GM19452 (cell line): ENCODE measurements around the gene SLC25A21.
"Not testable (repeated sequence)": the region's sequence is repeated elsewhere in the genome, so short reads cannot be mapped to it uniquely, and the experiment has no call there.

ENCODE experiments used
- ATAC-seq: cut with Tn5 transposase; IDR thresholded peaks from one replicate; pipeline ENCODE4 v1.9.1; 2021; ENCODE audit not compliant: unreplicated experiment

SLC25A21 gene

DNA sequence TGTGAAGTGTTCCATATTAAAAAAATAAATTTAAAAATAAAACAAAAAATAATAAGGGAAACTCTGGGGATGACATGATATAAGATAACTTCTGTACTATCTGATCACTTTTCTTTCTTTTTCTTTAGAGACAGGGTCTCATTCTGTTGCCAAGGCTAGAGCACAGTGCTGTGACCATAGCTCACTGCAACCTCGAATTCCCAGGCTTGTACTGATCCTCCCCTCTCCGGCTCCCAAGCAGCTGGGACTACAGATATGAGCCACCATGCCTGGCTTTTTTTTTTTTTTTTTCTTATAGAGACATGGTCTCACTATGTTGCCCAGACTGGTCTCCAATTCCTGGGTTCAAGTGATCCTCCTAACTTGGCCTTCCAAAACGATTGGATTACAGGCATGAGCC is 14.9 kb upstream of the SLC25A21 start:
- ATAC-seq, result no peak

DNA sequence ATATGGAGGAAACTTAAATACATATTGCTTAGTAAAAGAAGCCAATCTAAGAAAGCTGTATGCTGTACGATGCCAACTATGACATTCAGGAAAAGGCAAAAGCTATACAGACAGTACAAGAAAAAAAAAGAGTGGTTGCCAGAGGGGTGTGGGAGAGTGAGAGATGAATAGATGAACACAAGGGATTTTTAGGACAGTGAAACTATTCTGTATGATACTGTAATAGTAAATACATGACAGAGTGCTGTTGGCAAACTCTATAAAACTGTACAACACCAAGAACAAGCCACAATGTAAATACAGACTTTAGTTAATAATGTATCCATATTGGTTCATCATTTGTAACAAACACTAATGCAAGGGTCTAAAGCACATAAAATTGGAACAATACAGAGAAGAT is 14.5 kb upstream of the SLC25A21 start:
- ATAC-seq, result no peak

DNA sequence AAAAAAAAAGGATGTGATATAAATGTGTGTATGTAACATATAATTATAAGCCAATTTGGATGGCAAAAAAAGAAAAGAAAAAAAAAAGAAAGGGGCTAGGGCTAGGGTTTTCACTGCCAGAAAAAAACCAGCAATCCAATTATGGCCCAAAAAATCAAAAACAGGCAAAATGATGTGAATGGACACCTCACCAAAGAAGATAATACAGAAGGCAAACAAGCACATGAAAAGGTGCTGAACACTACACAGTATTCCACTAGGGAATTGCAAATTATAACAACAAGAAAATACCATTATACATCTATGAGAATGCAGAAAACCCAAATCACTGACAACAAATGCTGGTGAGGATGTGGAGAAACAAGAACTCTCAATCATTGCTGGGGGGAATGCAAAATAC is 13.3 kb upstream of the SLC25A21 start:
- no peak for ATAC-seq

DNA sequence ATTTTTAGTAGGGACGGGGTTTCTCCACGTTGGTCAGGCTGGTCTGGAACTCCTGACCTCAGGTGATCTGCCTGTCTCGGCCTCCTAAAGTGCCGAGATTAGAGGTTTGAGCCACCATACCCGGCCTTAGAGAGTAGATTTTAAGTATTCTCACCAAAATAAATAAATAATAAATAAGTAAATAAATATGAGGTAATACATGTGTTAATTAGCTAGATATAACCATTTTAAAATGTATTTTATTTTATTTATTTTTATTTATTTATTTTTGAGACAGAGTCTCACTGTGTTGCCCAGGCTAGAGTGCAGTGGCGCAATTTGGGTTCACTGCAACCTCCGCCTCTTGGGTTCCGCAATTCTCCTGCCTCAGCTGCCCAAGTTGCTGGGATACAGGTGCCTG is 12.1 kb upstream of the SLC25A21 start:
- ATAC-seq, result not testable (repeated sequence)

DNA sequence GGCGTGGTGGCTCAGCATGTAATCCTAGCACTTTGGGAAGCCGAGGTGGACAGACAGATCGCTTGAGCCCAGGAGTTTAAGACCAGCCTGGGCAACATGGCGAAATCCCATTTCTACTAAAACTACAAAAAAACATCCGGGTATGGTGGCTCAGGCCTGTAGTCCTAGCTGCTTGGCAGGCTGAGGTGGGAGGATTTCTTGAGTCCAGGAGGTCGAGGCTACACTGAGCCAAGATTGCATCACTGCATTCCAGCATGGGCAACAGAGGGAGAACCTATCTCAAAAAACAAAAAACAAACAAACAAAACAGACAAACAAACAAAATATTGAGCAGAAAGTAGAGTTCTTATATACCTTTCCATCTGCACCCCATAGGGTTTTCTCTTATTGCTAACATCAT is 9.0 kb upstream of the SLC25A21 start:
- no peak for ATAC-seq

DNA sequence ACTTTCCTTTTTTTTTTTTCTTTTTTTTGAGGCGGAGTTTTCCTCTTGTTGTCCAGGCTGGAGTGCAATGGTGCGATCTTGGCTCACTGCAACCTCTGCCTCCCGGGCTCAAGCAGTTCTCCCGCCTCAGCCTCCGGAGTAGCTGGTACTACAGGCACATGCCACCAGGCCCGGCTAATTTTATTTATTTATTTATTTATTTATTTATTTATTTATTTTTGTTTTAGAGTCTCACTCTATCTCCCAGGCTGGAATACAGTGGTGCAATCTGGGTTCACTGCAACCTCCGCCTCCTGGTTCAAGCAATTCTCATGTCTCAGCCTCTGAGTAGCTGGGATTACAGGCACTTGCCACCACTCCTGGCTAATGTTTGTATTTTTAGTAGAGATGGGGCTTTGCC is 8.5 kb upstream of the SLC25A21 start:
- not testable (repeated sequence) for ATAC-seq

DNA sequence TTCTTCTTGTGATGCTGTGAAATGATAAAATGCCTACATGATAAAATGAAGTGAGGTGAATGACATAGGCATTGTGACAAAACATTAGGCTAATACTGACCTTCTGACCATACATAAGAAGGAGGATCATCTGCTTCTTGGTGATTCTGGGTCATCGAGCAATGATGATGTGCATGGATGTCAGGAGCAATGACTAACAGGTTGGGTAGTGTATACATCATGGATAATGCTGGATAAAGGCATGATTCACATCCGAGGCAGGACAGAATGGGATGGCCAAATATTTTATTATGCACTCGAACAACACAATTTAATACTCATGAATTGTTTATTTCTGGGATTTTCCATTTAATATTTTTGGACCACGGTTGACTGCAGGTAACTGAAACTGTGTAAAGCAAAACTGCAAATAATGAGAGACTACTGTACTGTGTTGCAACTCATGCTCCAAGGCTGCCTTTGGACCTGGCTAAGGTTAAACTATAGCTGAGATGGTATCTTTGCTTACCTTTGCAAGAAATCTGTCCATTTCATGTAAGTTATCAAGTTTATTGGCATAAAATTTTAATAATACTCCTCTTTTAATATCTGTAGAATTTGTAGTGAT is 7.6 kb upstream of the SLC25A21 start:
- ATAC-seq, result no peak

DNA sequence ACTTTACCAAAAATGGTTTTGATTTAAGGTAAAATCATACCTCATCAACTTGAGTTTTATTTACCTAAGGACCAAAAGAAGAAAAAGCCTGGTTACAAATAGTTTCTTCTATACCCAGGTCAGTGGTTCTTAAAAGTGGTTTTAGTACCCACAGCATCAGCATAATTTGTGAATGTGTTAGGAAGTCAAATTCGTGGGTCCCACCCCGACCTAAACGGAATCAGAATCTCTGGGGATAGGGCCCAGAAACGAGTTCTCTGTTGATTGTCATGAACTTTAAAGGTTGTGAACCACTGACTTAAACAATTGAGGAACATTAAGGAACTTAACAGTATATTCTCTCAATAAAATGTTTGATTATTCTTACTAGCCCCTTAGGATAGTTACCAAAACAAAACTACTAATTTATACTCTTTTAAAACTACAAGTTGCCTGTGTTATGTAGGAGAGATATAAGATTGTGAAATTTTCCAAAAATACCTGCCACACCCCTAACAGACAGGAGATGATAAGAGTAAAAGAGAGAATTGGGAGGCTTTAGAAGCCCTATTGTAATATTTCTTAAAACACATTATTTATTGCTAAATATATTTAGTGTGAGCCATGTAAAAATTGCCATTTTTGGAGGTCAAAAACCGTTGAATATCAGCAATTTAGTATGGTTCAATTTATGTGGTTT is 669 bp upstream of the SLC25A21 start:
- ATAC-seq, result no peak

DNA sequence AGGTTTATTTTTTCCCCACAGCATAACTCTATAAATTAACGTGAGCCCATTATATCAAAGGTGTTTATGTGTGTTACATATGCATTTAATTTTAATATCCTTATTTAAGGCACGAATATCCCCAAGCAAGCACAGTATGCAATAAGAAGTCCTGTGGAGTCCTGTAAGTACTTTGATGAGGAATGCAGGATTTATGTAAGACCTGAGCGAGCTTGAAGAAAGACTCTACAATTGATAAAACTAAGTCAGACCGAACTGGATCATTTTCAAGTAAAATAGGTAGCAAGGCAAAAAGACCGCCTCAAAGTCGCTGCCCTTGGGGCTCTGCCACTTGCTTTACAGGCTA is 755 bp downstream of the SLC25A21 start:
- no peak for ATAC-seq

DNA sequence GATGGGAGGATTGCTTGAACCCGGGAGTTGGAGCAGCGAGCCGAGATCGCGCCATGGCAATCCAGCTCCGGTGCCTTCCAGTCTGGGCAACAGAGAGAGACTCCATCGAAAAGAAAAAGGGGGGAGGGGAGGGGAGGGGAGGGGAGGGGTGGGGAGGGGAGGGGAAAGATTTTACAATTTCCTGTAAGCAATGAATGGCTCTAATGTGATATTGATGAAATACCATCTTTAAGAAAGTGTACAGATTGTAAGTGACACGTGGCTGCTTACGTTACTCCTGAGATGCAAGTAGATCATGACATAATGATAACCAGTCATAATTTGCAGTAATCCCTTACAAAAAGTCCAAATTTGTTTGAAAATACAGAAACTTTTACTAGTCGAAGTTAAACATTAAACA is 1.4 kb downstream of the SLC25A21 start:
- ATAC-seq, result no peak

DNA sequence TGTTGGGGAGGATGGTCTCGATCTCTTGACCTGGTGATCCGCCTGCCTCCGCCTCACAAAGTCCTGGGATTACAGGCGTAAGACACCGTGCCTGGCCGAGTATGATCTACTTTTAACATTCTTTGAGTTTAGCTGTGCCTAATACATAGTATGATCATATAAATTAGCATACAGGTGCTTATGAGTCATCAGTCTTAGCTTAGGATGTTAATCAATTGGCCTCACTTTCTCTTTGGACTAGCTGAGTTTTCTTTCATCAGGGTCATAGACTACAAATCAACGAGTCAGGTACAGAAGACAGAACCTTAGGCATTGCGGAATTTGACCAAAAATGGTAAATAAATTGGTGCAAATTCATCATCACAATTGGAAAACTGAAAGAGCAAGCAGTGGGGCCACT is 2.2 kb downstream of the SLC25A21 start:
- ATAC-seq, result no peak

DNA sequence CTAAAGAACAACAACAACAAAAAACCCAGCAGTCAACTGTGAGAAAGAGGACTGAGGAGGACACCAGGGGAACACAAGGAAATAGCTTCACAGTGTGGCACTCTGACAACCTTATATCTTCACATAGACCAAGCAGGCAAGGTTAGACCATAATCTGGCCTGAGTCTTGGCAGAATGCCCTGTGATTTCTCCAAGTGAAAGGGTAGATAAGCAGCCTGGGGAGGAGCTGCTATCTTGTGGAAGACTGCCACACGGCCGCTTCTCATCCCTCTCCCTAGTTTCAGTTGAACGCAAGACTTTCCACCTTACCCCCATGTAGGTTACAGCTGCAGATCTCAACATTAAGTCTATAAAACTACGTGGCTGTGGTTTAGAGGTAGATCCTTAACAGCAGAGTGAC is 3.7 kb downstream of the SLC25A21 start:
- ATAC-seq, result no peak

DNA sequence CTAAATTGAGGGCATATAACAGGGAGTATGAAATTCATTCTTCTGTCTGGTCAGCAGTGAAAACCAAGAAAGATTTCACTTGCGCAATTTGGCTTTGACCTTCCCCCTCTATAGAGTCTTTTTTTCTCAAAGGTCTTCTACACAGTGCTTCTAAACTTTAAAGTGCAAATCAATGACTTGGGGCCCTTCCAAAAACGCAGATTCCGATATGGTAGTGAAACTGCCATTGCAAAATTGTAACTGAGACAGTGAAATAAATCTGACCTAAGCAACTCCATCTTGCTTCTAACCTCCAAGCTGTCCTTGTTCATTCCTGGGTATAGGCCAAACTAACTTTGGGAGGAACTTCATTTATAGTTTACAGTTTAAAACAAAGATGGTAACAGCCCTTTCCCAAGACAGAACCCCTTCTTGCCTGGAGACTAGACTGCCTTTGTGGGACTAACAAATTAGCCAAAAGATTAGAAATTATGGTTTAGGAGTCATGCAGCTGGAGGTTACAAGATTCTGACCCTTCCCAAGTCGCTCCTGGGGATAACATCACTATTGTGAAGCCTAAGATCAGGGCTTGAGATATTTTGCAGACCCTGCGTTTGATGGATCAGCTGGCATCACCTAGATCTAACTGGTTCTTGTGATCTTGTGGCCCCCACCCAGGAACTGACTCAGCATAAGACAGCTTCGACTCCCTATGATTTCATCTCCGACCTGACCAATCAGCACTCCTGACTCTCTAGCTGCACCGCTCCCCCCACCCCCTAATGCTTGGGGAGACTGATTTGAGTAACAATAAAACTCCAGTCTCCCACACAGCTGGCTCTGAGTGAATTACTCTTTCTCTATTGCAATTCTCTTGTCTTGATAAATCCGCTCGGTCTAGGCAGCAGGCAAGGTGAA is 5.0 kb downstream of the SLC25A21 start:
- ATAC-seq, result no peak

DNA sequence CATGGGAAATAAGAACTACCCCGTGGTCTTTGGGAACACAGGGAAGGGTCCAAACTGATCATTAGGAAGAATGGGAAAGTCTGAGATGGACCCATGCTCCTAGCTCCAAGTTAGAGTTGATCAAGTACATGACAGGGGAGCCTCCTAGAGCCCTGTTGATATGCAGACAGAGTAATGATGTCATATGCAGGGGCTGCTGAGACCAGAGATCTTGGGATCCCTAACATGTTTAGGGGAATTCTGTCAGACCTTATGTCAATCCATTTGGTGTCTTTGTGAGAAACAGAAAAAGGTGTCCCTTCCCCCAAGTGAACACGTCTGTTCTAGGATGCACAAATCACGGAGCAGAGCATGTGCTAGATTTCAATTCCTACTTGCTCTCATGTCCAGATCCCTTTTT is 6.6 kb downstream of the SLC25A21 start:
- no peak for ATAC-seq

DNA sequence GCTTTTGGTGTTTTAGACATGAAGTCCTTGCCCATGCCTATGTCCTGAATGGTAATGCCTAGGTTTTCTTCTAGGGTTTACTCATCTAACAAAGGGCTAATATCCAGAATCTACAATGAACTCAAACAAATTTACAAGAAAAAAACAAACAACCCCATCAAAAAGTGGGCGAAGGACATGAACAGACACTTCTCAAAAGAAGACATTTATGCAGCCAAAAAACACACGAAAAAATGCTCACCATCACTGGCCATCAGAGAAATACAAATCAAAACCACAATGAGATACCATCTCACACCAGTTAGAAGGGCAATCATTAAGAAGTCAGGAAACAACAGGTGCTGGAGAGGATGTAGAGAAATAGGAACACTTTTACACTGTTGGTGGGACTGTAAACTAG is 10.1 kb downstream of the SLC25A21 start:
- not testable (repeated sequence) for ATAC-seq

DNA sequence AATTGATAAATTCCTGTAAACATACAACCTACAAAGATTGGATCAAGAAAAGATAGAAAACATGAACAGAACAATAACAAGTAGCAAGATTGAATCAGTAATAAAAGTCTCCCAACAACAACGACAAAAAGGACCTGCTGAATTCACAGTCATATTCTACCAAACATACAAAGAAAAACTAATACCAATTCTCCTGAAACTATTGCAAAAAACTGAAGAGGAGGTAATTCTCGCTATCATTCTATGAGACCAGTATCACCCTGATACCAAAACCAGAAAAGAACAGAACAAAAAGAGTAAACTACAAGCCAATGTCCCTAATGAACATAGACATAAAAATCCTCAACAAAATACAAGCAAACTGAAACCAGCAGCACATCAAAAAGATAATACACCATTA is 14.4 kb downstream of the SLC25A21 start:
- ATAC-seq, result no peak

DNA sequence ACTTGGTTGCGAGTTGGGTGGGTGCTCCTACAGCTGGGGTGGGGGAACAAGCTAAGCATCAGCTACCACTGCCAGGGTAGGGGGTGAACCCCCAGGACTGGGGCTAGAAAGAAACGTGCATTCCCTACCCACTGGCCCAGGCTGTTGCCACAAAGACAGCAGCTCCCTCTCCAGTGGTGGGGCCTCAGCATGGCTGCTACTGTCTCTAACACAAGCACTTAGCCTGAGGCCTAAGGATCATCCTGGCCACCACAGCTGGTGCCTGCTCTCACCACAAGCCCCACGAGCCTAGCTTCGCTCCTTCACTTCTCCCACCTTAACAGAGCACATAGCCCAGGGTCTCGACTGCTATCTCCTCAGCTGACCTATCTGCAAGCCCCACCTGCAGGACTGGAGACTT is 18.9 kb downstream of the SLC25A21 start:
- no peak for ATAC-seq

DNA sequence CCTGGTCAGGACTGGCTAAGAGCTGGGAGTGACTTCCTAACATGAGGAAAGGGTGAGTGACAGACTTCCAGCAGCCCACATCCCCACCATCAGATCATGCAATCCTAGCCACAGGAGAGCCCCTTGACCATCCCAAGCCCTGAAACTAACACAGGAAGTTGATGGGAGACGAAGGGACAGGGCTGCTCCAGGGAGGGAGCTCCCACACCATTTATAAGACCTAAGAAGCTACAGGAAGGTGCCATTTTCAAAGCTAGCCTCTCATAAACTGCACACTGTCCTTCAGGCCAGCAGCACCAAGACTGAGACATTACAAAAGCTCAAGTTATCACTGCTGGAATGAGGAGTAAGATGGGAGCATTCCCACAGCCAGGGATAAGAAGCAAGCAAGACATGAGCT is 19.4 kb downstream of the SLC25A21 start:
- ATAC-seq, result no peak

DNA sequence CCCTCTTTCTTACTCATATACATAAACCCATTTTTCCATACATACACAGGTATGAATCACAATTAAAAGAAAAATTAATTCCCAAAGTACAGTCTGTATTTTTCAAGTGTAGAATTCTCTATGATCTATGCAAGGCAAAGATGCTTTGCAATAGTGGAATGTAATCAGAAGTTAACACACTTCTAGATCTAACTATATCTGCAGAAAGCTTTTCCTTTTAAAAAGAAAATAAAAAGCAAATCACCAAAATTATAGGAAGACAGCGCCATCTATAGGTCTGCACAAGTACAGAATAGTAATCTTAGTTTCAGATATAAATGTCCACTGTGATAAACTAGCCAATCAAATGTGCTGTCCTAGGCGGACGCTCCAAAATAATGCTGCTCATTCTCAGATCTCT is 22.0 kb downstream of the SLC25A21 start:
- ATAC-seq, result no peak

DNA sequence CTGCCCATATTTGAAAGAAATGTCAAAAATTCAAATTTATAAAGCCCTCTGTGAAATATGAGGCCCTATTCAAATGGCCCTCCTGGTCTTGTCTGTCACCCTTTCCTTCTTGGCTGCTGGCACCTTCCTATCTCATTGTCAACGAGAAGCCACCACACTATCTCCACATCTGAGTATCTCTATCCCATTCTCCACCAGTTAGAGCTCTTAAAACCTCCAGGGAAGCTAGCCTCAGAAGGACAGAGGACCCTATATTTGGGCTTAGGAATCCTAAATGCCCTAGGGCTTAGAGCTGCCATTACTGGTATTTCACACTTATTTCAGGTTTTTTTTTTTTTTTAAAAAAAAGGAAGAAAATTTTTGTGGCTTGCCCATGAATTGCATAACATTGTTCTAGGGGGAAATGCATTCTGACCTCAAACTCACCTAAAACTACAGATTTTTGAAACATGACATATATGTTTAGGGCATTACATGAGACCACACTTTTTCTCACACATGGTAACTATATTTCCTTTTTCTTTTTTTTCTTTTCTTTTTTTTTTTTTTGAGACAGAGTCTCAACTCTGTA is 25.0 kb downstream of the SLC25A21 start:
- ATAC-seq, result no peak

DNA sequence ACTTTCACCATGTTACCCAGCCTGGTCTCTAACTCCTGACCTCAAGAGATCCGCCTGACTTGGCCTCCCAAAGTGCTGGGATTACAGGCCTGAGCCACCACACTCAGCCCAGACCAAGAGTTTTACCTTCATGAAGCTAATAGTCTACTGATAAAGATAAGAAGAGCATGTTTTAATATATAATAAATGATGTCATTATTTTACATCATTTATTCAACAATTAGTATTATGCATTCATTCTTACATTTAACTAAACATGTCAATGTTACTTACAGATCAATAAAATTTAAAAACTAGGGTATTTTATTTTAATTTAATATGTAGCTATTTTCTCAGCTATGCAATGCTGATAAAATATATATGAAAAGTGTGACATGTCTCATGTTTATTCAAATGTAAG is 26.0 kb downstream of the SLC25A21 start:
- not testable (repeated sequence) for ATAC-seq

DNA sequence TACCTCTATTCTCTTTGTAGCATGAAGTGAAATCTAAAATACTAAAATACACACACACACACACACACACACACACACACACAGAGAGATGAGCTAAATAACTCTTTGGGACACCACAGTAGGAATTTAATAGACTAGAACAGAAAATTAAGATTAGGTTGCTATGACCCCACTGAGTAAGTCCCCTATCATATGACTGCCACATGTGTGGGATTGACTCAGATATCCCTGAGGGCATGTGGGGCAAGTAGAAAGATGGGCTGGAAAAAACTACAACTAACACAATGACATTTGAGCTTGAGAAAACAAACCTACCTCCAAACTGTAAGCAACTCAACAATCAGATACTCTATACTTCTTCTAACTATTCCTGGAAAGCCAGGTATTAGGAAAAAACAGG is 27.0 kb downstream of the SLC25A21 start:
- no peak for ATAC-seq
